ACC112 (cell line): ENCODE measurements around the gene USP22.
"Not testable (repeated sequence)": the region's sequence is repeated elsewhere in the genome, so short reads cannot be mapped to it uniquely, and the experiment has no call there.

Experiments used
- H2AFZ ChIP-seq: fragments of 200-600 bp; sonication (generic); one replicate; pipeline ENCODE4 v1.6.0; 2017; ENCODE audit warnings: antibody characterized with exemption, low read length; ENCODE audit not compliant: unreplicated experiment
- H3K27ac ChIP-seq: fragments of 200-600 bp; sonication (generic); 2 replicates; pipeline ENCODE4 v1.5.1; 2014; ENCODE audit warnings: low read depth, mild to moderate bottlenecking, antibody characterized with exemption, low read length, moderate library complexity
- H3K27me3 ChIP-seq: fragments of 200-600 bp; sonication (generic); 2 replicates; pipeline ENCODE4 v1.6.1; 2014; ENCODE audit warnings: mild to moderate bottlenecking, antibody characterized with exemption, low read length, moderate library complexity, mixed read lengths; ENCODE audit not compliant: insufficient read depth
- H3K36me3 ChIP-seq: fragments of 200-600 bp; sonication (generic); 2 replicates; pipeline ENCODE4 v1.6.1; 2016; ENCODE audit warnings: mild to moderate bottlenecking, antibody characterized with exemption, low read length, moderate library complexity, mixed read lengths; ENCODE audit not compliant: insufficient read depth
- H3K4me1 ChIP-seq: fragments of 200-600 bp; sonication (generic); one replicate; pipeline ENCODE4 v1.6.1; 2016; ENCODE audit warnings: low read length, mixed read lengths; ENCODE audit not compliant: insufficient read depth, unreplicated experiment, control insufficient read depth
- H3K4me3 ChIP-seq: fragments of 200-600 bp; sonication (generic); 2 replicates; pipeline ENCODE4 v1.5.1; 2014; ENCODE audit warnings: mild to moderate bottlenecking, low read depth, low read length
- H3K79me2 ChIP-seq: fragments of 200-600 bp; sonication (generic); one replicate; pipeline ENCODE4 v1.6.0; 2016; ENCODE audit warnings: low read length; ENCODE audit not compliant: control insufficient read depth, unreplicated experiment, insufficient read depth

USP22 gene

GRCh38 chr17:21077281-21077680, 34.5 kb upstream of the USP22 start:
- peaks cover 45% of the 10 kb centered on the region for H3K27me3 ChIP-seq
- no peak overlapping the region for H3K27ac ChIP-seq
- peaks cover 4% of the 10 kb centered on the region for H3K4me1 ChIP-seq
- H3K36me3 ChIP-seq: no peaks in the 10 kb centered on the region
- no peak overlapping the region for H3K4me3 ChIP-seq
- H2AFZ ChIP-seq: no peak overlapping the region
- no peaks in the 10 kb centered on the region for H3K79me2 ChIP-seq

DNA sequence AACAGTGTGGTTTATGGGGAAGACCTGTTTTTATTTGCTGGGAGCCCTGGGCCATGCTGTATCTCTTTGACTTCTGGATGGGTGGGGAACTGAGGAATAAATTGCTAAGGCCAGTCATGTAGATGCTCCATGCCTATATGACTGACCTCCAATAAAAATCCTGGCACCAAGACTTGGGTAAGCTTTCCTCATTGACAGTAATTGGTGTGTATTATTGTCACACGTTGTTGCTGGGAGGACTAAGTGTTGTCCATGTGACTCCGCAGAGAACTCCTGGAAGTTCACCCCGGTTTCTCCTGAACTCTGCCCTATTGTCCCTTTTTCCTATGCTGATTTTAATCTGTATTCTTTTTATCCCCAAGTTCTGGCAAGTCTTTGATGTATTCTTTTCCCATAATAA, 33.4 kb upstream of the USP22 start:
- Histone ChIP-seq H3K36me3 (no peaks in the 10 kb centered on the region), H3K4me3 (no peak overlapping the region), H3K4me1 (peaks cover 4% of the 10 kb centered on the region), H3K79me2 (no peaks in the 10 kb centered on the region), H3K27ac (no peak overlapping the region), H3K27me3 (peaks cover 40% of the 10 kb centered on the region), H2AFZ (no peak overlapping the region)

GRCh38 chr17:21075739-21076085, 32.9 kb upstream of the USP22 start:
- Histone ChIP-seq H3K4me1 (peaks cover 4% of the 10 kb centered on the region), H2AFZ (no peak overlapping the region), H3K27me3 (peaks cover 35% of the 10 kb centered on the region), H3K4me3 (no peak overlapping the region), H3K79me2 (no peaks in the 10 kb centered on the region), H3K27ac (no peak overlapping the region), H3K36me3 (no peaks in the 10 kb centered on the region)

DNA sequence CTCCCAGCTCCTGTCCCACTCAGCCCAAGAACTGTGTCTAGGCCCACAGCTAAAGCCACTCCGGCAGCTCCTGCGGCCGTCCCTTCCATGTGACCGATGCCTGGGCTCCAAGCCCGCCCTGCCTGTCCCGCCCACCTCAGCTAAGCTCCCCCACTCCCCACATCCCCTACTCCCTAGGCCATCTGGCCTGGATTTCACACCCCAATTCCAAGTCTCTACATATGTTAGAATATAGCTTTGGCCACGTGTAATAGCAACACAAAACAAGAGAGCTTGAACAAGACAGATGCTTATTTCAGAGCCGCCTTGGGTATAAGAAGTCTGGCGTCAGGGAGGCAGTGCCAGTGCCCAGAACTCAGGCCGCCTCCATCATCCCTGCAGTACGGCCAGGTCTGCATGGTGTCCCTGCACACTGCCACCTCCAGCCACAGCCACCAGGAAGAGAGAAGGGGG, 30.0 kb upstream of the USP22 start:
- Histone ChIP-seq H3K4me3 (no peak overlapping the region), H3K4me1 (peaks cover 4% of the 10 kb centered on the region), H3K36me3 (no peaks in the 10 kb centered on the region), H3K27ac (no peak overlapping the region), H3K79me2 (no peaks in the 10 kb centered on the region), H2AFZ (no peak overlapping the region), H3K27me3 (peaks cover 6% of the 10 kb centered on the region)

DNA sequence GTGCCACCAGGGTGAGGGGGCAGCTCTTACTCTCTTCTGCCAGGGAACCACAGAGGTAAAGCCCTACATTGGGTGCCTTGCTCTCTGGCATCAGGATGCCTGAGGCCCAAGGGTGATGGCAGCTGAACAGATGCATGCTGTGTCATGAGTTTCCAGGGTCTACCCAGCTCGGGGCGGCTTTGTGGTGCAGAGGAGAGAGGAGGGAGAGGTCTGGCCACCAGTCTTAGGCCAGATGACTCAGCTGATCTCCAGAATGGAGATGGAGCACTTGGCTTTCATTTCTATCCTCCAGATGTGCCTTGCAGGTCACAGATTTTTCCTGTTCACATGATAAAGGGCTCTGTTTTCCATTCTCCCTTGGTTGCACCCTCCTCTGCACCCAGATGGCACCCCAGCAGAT, 23.6 kb upstream of the USP22 start:
- Histone ChIP-seq H3K36me3 (no peaks in the 10 kb centered on the region), H3K79me2 (no peaks in the 10 kb centered on the region), H3K27me3 (no peaks in the 10 kb centered on the region), H3K4me1 (no peaks in the 10 kb centered on the region), H3K4me3 (no peak overlapping the region), H2AFZ (peak overlapping the region; percentile 14), H3K27ac (no peak overlapping the region)

DNA sequence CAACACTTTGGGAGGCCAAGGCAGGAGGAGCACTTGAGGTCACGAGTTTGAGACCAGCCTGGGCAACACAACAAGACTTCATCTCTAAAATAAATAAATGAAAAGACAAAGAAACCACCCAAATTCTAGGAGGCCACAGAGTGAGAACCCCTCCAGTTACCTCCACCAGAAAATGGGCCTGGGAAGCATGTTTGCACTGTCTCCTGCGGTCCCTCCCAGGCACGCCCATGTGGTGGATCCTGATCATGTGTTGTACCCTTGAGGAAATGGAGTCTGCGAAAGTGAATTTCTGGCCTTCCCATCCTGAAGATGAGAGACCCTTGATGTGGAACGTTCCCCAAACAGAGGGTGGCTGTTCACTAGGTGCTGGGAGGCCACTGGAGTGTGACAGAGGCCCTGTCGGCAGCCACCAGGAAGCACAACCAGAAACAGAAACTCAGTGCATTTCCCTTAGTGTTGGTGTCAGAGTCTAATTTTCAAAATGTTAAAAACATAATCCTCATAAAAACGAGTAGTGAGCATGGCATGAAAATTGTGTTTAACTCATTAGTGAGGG, 19.2 kb upstream of the USP22 start:
- no peak overlapping the region for H3K27ac ChIP-seq
- H3K4me3 ChIP-seq: no peak overlapping the region

GRCh38 chr17:21061158-21061835, 18.5 kb upstream of the USP22 start:
- Histone ChIP-seq H3K27ac (no peak overlapping the region), H3K36me3 (no peaks in the 10 kb centered on the region), H3K27me3 (no peaks in the 10 kb centered on the region), H3K4me3 (no peak overlapping the region), H2AFZ (no peak overlapping the region), H3K79me2 (no peaks in the 10 kb centered on the region), H3K4me1 (no peaks in the 10 kb centered on the region)

More for the DNA sequence above, 19.2 kb upstream of the USP22 start:
- no peak overlapping the region for H2AFZ ChIP-seq
- H3K36me3 ChIP-seq: no peaks in the 10 kb centered on the region
- H3K4me1 ChIP-seq: no peaks in the 10 kb centered on the region
- H3K79me2 ChIP-seq: no peaks in the 10 kb centered on the region
- no peaks in the 10 kb centered on the region for H3K27me3 ChIP-seq

DNA sequence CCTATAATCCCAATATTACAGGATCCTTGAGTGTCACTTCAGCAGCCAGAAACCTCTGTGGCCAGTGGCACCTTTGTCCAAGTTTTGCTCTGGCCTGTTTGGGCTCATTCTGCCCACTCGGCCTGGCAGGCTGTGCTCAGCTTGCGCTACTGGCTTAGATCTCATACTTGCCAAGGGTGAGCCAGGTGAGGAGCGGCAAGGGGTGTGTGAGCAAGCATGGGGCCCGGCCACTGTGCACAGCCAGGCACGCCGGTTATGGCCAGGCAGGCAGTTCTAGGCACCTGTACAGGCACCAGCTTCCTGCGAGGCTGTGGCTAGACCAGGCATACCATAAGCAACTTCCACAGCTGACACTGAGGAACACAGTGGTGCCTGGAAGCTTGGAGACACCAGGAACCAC, 16.9 kb upstream of the USP22 start:
- Histone ChIP-seq H3K79me2 (no peaks in the 10 kb centered on the region), H3K27me3 (no peaks in the 10 kb centered on the region), H3K36me3 (no peaks in the 10 kb centered on the region), H3K27ac (no peak overlapping the region), H3K4me3 (no peak overlapping the region), H2AFZ (no peak overlapping the region), H3K4me1 (no peaks in the 10 kb centered on the region)

GRCh38 chr17:21058098-21058893, 15.5 kb upstream of the USP22 start:
- no peaks in the 10 kb centered on the region for H3K36me3 ChIP-seq
- no peak overlapping the region for H3K27ac ChIP-seq
- H2AFZ ChIP-seq: no peak overlapping the region

DNA sequence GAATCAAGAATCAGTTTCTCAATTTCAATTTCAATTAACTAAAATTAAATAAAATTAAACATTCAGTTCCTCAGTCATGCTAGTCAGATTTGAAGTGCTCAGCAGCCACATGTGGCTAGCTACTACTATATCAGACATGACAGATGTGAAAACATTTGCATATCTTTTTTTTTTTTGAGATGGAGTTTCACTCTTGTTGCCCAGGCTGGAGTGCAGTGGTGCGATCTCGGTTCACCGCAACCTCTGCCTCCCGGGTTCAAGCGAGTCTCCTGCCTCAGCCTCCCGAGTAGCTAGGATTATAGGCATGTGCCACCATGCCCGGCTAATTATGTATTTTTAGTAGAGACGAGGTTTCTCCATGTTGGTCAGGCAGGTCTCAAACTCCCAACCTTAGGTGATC, 10.2 kb upstream of the USP22 start:
- H3K4me3 ChIP-seq, H2AFZ ChIP-seq, H3K27ac ChIP-seq, H3K4me1 ChIP-seq, H3K27me3 ChIP-seq, H3K79me2 ChIP-seq, H3K36me3 ChIP-seq: not testable (repeated sequence)

More at GRCh38 chr17:21058098-21058893, 15.5 kb upstream of the USP22 start:
- H3K4me3 ChIP-seq: no peak overlapping the region
- no peaks in the 10 kb centered on the region for H3K79me2 ChIP-seq
- no peaks in the 10 kb centered on the region for H3K27me3 ChIP-seq
- no peaks in the 10 kb centered on the region for H3K4me1 ChIP-seq

GRCh38 chr17:21049457-21049856, 6.6 kb upstream of the USP22 start:
- H3K79me2 ChIP-seq: no peaks in the 10 kb centered on the region
- H3K27me3 ChIP-seq: no peaks in the 10 kb centered on the region
- no peak overlapping the region for H2AFZ ChIP-seq

More at GRCh38 chr17:21049457-21049856, 6.6 kb upstream of the USP22 start:
- Histone ChIP-seq H3K4me1 (no peaks in the 10 kb centered on the region), H3K27ac (no peak overlapping the region), H3K36me3 (no peaks in the 10 kb centered on the region), H3K4me3 (no peak overlapping the region)
